Suppressor macrophage treated with lipopolysaccharide for 1 hour (primary cell): ENCODE measurements around the gene CD28.
"Not testable (repeated sequence)": the region's sequence is repeated elsewhere in the genome, so short reads cannot be mapped to it uniquely, and the experiment has no call there.

Experiments
- DNase-seq, 3 donors: peaks; one replicate each; pipeline ENCODE4 v3.0.0-alpha.2; 2020 to 2022

The CD28 gene

GRCh38 chr2:203785391-203786110, 79.1 kb downstream of the CD28 start:
- not testable (repeated sequence) for DNase-seq

DNA sequence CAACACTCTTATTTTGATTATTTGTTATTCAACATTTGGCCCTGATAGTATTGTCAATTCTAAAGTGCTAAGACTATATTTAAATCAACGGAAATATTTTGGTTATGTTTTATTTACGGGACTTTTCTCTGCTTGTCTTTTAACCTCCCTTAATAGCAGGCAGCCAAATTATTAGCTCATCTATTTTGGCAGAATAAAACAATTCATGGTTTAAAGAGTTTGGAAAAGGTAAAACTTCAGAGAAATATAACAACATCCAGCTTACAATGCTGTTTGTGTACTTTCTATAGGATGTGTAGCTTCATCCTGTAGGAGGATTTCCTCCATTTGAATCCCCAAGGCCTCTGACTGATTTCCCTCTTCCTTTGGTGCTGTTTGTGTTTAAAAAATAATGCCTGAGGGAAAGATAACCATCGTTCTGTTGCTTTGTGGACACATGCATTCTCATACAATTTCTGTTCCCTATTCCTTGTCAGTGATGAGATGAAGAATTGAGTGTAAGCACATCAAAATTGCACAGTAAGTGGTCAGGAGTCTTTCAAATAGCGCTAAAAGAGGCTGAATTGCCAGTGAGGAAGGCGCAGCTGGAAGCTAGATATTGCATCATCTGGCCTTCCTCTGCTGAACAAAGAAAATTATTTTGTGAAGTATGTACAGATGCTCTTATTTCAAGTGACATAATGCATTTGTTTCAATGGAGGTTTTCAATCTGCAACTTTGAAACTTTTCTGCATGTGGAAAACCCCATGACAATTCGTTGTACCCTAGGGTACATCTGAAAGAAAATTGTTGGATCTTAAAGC, 80.3 kb downstream of the CD28 start:
- DNase-seq, result peak; percentile 70 to 85 (median 85)

DNA sequence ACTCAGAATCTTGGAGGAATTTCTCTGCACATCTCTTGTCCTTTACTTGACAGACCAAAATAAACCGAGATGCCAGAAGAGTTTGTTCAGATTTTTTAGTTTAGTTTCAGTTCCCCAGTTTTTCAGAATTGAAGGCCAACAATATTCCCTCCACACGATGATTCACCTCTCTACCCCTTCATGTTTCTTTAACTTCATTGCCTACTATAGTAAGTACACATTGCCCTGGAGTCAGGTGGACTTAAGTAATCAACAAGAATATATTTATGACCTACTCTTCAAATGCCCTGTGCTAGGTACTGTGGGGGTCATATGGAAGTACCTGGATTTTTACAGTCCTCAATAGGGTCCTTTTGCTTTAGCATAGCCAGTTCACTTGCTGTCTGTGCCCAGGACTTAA, 81.5 kb downstream of the CD28 start:
- DNase-seq, result peak; percentile 74 to 91 (median 90)
